ENCODE measurements around the gene DYNLL2.

DNA sequence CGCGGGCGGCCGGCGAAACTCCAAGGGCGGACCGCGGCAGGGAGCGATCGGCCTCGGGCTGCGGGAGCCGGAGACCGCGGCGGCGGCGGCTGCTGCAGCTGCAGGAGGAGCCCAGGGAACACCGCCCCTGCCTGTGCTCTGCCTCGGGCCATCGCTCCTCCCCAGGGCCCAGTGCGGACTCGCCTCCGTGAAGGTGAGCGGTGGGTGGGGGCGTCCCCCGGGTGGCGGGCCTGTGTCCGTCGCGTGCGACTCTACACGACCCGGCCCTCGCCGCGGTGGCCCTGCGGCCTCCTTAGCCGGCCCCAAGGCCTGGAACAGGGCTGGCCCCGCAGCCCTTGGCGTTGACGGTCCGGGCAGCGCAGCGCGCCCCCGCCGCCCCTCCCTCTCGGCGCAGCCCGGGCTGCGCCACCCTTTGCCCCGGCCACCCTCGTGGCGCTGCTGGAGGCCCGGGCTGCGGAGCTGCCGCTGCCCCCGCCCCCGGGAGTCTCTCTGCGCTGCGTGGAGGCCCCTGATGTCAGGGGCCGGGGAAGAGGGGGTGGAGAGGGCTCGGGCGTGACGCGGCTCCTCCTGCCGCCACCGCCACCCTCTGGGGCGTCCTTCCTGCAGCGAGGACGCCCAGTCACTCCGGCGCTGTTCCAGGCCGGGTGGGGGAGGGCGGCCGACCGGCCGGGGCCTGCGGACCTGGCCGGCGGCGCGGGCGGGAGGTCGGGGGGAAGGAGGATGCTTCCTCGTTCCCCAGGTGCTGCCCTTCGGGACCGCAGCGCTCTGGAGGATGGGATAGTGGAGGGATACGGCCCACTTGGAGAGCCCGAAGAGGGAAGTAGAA lies 485 bp downstream of the DYNLL2 start:
- TF ChIP-seq EZH2 (IDR thresholded peaks at IDR 0.05; ENCODE audit: insufficient read depth, poor library complexity, severe bottlenecking) (no peak), EZH2phosphoT487 (IDR thresholded peaks at IDR 0.05; ENCODE audit: insufficient read depth, low read depth) (no peak)

Data from GM23248 (cell line).